Calu3 (cell line): ENCODE measurements around the gene SEC16A. TPM values are rescaled to one million over a fixed set of nuclear protein-coding genes. Genes with fewer than 3 reads are reported as not detected.

Experiments
- BruUV-seq: library from RNA; stranded (reverse); fragments of 400-500 nt; replicated peaks from 2 replicates; lab custom pipeline; 2021; lab: Mats Ljungman, UMichigan
- CTCF ChIA-PET: fragments of 300-600 bp; sonication (Branson Sonifier 250); formaldehyde crosslinking; loops from one replicate; lab custom pipeline; 2022; ENCODE audit warnings: antibody characterized with exemption; lab: Charles Lee
- DNase-seq: peaks from one replicate; pipeline ENCODE4 v3.0.0; 2022
- H3K27ac Mint-ChIP-seq: one replicate; pipeline ENCODE4 v1.8.0; 2022; ENCODE audit warnings: mixed read lengths; ENCODE audit not compliant: unreplicated experiment
- H3K27me3 Mint-ChIP-seq: one replicate; pipeline ENCODE4 v1.8.0; 2022; ENCODE audit warnings: mixed read lengths; ENCODE audit not compliant: unreplicated experiment
- H3K36me3 Mint-ChIP-seq: one replicate; pipeline ENCODE4 v1.8.0; 2022; ENCODE audit warnings: mild to moderate bottlenecking, moderate library complexity, mixed read lengths; ENCODE audit not compliant: insufficient read depth, unreplicated experiment
- H3K4me1 Mint-ChIP-seq: one replicate; pipeline ENCODE4 v1.8.0; 2022; ENCODE audit warnings: mild to moderate bottlenecking, low read depth, mixed read lengths; ENCODE audit not compliant: unreplicated experiment
- H3K4me3 Mint-ChIP-seq: one replicate; pipeline ENCODE4 v1.8.0; 2022; ENCODE audit warnings: mild to moderate bottlenecking, low read depth, moderate library complexity, mixed read lengths; ENCODE audit not compliant: unreplicated experiment
- H3K9me3 Mint-ChIP-seq: one replicate; pipeline ENCODE4 v1.8.0; 2022; ENCODE audit warnings: low read depth, mixed read lengths; ENCODE audit not compliant: unreplicated experiment
- intact Hi-C: fragments of 100-400 bp; cut with micrococcal nuclease; formaldehyde crosslinking; loops from one replicate; pipeline ENCODE4 v1.10.0; 2022; ENCODE audit not compliant: unreplicated experiment
- total RNA-seq: library from RNA; stranded (reverse); gene quantifications from 2 replicates; pipeline ENCODE4 v1.2.3, GENCODE V29; 2022
- TF ChIP-seq, protein P1 (sequence below): fragments of 200-600 bp; IDR thresholded peaks from one replicate; pipeline ENCODE4 v1.8.0; 2022; ENCODE audit warnings: antibody characterized with exemption; ENCODE audit not compliant: unreplicated experiment

The SEC16A gene
- total RNA-seq, 1 experiment from 2014 or later = 48.9 TPM

DNA sequence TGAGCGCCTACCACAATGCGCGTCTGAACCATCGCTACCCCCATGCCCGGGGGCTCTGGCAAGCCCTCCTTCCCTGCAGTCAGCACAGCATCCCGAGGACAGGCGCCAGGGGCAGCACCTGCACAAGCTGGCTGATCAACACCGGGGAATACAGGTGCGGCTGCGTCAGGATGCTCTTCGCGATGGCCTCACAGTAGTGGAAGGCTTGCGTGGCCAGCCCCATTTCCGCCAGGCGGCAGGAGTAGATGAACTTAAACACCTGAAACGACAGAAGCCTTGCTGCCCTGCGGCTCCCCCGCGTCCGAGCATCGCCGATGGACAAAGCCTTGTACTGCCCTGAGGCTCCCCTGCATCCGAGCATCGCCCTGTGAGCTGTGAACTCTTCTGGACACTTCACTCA lies 25.5 kb downstream of the SEC16A start:
- intact Hi-C loops = no loop called here
- DNase-seq = no peak
- Mint-ChIP-seq H3K27me3 (no peaks in the 10 kb centered on the region), H3K4me1 (no peaks in the 10 kb centered on the region), H3K27ac (no peak overlapping the region), H3K4me3 (no peak overlapping the region), H3K9me3 (no peaks in the 10 kb centered on the region), H3K36me3 (peaks cover 70% of the 10 kb centered on the region)
- TF ChIP-seq, protein P1, sequence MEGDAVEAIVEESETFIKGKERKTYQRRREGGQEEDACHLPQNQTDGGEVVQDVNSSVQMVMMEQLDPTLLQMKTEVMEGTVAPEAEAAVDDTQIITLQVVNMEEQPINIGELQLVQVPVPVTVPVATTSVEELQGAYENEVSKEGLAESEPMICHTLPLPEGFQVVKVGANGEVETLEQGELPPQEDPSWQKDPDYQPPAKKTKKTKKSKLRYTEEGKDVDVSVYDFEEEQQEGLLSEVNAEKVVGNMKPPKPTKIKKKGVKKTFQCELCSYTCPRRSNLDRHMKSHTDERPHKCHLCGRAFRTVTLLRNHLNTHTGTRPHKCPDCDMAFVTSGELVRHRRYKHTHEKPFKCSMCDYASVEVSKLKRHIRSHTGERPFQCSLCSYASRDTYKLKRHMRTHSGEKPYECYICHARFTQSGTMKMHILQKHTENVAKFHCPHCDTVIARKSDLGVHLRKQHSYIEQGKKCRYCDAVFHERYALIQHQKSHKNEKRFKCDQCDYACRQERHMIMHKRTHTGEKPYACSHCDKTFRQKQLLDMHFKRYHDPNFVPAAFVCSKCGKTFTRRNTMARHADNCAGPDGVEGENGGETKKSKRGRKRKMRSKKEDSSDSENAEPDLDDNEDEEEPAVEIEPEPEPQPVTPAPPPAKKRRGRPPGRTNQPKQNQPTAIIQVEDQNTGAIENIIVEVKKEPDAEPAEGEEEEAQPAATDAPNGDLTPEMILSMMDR = no peak
- CTCF ChIA-PET = interaction anchor here (0.5 kb wide), 1 partner anchor 172 kb away, joined by 4 read pairs; no protein-coding TSS in a partner anchor
- BruUV-seq = no TSS peak

DNA sequence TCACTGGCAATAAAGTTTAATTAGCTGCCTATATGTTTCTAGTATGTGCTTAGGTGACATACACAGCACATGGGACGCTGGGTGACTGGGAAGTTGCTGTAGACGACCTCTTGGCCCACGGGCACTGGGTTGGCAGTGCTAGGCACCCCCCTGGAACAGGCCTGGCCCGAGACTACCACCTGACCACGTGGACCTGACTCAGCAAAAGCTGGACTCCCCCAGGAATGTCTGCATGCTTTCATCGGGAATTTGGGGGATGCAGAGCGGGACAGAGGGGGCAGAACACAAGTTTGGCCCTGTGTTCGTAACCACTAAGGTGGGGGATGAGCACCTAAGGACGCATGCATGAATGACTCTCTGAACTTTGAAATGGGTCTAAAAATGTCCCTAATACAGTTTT lies 26.6 kb downstream of the SEC16A start:
- peaks cover 70% of the 10 kb centered on the region for H3K36me3 Mint-ChIP-seq
- TF ChIP-seq, protein P1 = no peak
- no TSS peak for BruUV-seq
- H3K4me3 Mint-ChIP-seq = no peak overlapping the region
- no peak overlapping the region for H3K27ac Mint-ChIP-seq
- no peak for DNase-seq
- no peaks in the 10 kb centered on the region for H3K27me3 Mint-ChIP-seq
- CTCF ChIA-PET = no interaction called here
- intact Hi-C loops = no loop called here
- H3K9me3 Mint-ChIP-seq = no peaks in the 10 kb centered on the region
- H3K4me1 Mint-ChIP-seq = no peaks in the 10 kb centered on the region

DNA sequence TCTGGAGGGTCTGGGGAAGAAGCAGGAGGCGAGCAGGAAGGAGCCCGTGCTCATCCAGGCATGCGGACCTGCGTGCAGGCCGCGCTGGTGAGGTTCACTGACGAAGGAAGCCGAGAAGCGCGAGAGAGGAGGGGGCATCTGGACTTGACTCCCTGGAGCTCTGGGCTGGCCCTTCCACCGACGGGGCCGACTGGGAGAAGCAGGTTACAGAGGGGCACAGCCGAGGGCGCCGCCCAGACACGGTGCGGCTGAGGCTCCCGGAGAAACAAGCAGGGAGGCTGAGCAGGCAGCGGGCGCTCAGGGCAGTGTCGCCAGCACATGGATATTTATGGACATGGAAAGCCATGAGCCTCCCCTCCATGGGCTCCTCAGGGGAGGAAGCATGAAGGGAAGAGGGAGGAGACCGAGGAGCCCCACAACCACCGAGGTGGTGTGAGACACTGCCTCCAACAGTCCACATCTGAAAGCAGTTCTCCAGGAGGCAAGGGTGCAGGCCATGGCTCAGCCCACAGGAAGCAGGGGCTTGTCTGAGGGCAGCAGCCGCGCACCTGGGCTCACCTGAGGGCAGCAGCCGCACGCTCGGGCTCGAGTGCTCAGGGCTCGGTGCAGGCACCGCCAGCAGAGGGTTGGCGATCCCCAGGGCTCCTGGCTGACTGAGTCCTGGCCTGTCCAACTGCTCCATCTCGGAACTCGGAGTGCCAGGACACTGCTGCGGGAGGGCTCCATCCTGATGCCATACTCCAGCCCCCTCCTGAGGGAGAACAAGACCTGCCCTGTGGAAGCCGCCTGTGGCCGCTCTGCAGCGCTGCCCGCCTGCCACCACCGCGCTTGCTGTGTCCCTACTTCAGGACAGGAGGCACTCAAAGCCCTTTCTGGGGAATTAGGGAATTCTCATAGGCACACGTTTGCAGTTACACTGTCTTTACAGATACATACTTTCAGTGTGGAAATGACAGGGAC lies 27.5 kb downstream of the SEC16A start:
- peaks cover 69% of the 10 kb centered on the region for H3K36me3 Mint-ChIP-seq
- H3K9me3 Mint-ChIP-seq = no peaks in the 10 kb centered on the region
- intact Hi-C loops = no loop called here
- no peak for DNase-seq
- H3K27ac Mint-ChIP-seq = no peak overlapping the region
- CTCF ChIA-PET = no interaction called here
- no peak overlapping the region for H3K4me3 Mint-ChIP-seq
- BruUV-seq = no TSS peak
- no peaks in the 10 kb centered on the region for H3K4me1 Mint-ChIP-seq
- no peaks in the 10 kb centered on the region for H3K27me3 Mint-ChIP-seq
- TF ChIP-seq, protein P1 = no peak

DNA sequence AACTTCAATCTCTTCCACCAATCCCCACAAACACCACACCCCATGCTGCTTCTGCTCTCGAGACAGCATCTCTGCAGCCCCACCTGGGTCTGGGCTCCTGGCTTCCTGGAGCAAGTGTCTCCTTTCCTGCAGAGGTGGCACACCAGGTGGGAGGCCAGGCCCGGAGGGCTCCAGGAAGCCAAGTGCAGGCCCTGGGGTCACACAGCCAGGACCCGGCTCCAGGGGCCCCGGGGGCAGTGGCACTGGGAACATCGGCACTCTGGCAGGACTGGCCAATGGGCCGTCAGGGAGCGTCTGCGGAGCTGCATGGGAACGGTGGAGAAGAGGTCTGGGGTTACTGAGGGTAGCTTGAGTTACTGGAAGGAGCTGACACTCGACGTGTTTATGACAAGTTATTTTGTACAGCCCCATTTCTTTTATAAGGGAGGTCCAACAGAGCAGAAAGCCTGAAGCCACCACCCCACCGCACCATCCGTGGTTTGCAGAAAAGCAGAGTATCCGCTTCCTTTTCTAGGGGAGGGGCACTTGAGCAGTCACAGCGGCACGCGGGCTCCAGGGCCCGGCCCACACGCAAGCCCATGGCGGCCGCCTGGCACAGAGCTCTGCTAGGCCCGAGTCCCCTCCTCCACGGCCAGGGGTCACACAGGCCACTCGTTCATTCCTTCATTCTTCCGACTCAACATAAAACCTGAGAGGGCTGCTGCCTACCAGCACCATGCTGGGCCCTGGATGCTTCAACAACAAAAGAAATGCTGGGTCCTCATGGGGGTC lies 28.6 kb downstream of the SEC16A start:
- DNase-seq = no peak
- Mint-ChIP-seq H3K27ac (no peak overlapping the region), H3K27me3 (no peaks in the 10 kb centered on the region), H3K36me3 (peaks cover 67% of the 10 kb centered on the region), H3K9me3 (no peaks in the 10 kb centered on the region), H3K4me3 (no peak overlapping the region), H3K4me1 (no peaks in the 10 kb centered on the region)
- CTCF ChIA-PET = no interaction called here
- no TSS peak for BruUV-seq
- intact Hi-C loops = no loop called here
- TF ChIP-seq, protein P1 = no peak
